Activated naive CD4-positive, alpha-beta T cell treated with anti-CD3 and anti-CD28 coated beads for 36 hours (primary cell): ENCODE results near the gene ARMS2. TPM values are rescaled to one million over a fixed set of nuclear protein-coding genes. Genes with fewer than 3 reads are reported as not detected.

Experiments used
- CTCF ChIA-PET: fragments of 350-600 bp; sonication (Branson Sonifier 250); formaldehyde crosslinking; loops from one replicate; lab custom pipeline; 2021; ENCODE audit warnings: antibody characterized with exemption; lab: Charles Lee
- DNase-seq: peaks from one replicate; pipeline ENCODE4 v3.0.0-alpha.2; 2020
- H3K27ac Mint-ChIP-seq: one replicate; pipeline ENCODE4 v1.8.0; 2021; ENCODE audit warnings: mild to moderate bottlenecking, mixed read lengths
- H3K27me3 Mint-ChIP-seq: one replicate; pipeline ENCODE4 v1.8.0; 2021; ENCODE audit warnings: low read depth, mixed read lengths
- H3K36me3 Mint-ChIP-seq: one replicate; pipeline ENCODE4 v1.8.0; 2021; ENCODE audit warnings: low read depth, mixed read lengths
- H3K4me1 Mint-ChIP-seq: one replicate; pipeline ENCODE4 v1.8.0; 2021; ENCODE audit warnings: low read depth, mixed read lengths
- H3K4me3 Mint-ChIP-seq: one replicate; pipeline ENCODE4 v1.8.0; 2021; ENCODE audit warnings: mild to moderate bottlenecking, moderate library complexity, mixed read lengths
- H3K9me3 Mint-ChIP-seq: one replicate; pipeline ENCODE4 v1.8.0; 2021; ENCODE audit warnings: mixed read lengths
- intact Hi-C: fragments of 100-400 bp; cut with micrococcal nuclease; formaldehyde crosslinking; loops from one replicate; pipeline ENCODE4 v1.15.1; 2023
- total RNA-seq, 2 experiments: library from RNA; stranded (reverse); gene quantifications; one replicate each; pipeline ENCODE4 v1.2.3, GENCODE V29; 2021

The ARMS2 gene
- total RNA-seq, 2 experiments from 2014 or later = not detected

DNA sequence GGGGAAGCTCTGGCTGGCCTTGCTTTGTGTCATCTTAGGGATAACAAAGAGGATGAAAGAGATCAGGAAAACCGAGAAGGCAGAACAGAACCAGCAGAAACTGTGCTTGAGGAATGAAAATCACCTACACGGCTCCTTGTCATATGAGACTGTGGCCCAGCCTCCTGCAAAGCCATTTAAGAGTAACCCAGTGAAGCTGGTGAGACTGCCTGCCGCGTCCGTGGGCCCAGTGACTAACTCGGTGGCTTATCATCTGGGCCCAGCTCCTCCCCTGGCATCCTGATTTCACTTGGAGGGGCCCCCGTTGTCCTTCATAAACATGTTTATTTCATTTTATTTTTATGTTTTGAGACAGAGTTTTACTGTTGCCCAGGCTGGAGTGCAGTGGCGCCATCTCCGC, 37.6 kb downstream of the ARMS2 start:
- Mint-ChIP-seq H3K4me3 (no peak overlapping the region), H3K9me3 (no peaks in the 10 kb centered on the region), H3K36me3 (no peaks in the 10 kb centered on the region), H3K27ac (no peak overlapping the region), H3K27me3 (no peaks in the 10 kb centered on the region), H3K4me1 (peaks cover 19% of the 10 kb centered on the region)
- intact Hi-C loops = no loop called here
- CTCF ChIA-PET = interaction anchor here (2.6 kb wide), 1 partner anchor 74 kb away, joined by 11 read pairs; no protein-coding TSS in a partner anchor
- DNase-seq = no peak

DNA sequence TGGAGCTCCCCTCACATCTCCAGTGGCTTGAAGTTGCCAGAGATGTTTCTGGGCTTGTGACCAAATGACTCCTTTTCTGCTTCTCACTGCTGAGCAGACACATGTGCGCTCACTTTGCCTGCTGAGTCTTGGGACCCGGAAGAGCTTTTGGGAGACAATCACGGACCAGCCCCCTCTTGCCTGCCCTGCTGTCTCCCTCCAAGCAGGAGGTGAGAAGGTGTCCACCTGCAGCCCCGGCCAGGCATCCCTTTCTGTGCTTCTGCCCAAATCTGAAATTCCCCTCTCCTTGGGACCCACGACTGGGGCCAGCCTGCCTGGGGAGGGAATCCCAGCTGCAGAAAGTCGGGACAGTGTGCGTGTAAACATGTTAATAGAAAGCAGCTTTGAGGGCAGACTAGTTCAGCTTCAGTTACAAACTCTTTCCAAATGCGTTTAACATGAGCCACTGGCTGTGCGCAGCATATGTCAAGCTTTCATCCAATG, 38.6 kb downstream of the ARMS2 start:
- H3K4me3 Mint-ChIP-seq = no peak overlapping the region
- no peak overlapping the region for H3K27ac Mint-ChIP-seq
- peaks cover 19% of the 10 kb centered on the region for H3K4me1 Mint-ChIP-seq
- CTCF ChIA-PET = interaction anchor here (0.6 kb wide), 1 partner anchor 626 kb away, joined by 5 read pairs; no protein-coding TSS in a partner anchor
- intact Hi-C loops = no loop called here
- no peak for DNase-seq
- no peaks in the 10 kb centered on the region for H3K27me3 Mint-ChIP-seq
- H3K36me3 Mint-ChIP-seq = no peaks in the 10 kb centered on the region
- no peaks in the 10 kb centered on the region for H3K9me3 Mint-ChIP-seq

GRCh38 chr10:122493761-122494160, 39.3 kb downstream of the ARMS2 start:
- intact Hi-C loops = no loop called here
- no peak overlapping the region for H3K27ac Mint-ChIP-seq
- peaks cover 19% of the 10 kb centered on the region for H3K4me1 Mint-ChIP-seq
- no peak overlapping the region for H3K4me3 Mint-ChIP-seq
- H3K27me3 Mint-ChIP-seq = no peaks in the 10 kb centered on the region
- no peak for DNase-seq
- no peaks in the 10 kb centered on the region for H3K9me3 Mint-ChIP-seq
- no peaks in the 10 kb centered on the region for H3K36me3 Mint-ChIP-seq
- CTCF ChIA-PET = interaction anchor here (0.6 kb wide), 1 partner anchor 627 kb away, joined by 5 read pairs; no protein-coding TSS in a partner anchor

- CTCF ChIA-PET = interaction anchor here (2.7 kb wide), 1 partner anchor 71 kb away, joined by 8 read pairs; no protein-coding TSS in a partner anchor
- Mint-ChIP-seq H3K27me3 (no peaks in the 10 kb centered on the region), H3K27ac (no peak overlapping the region), H3K4me3 (no peak overlapping the region), H3K9me3 (no peaks in the 10 kb centered on the region), H3K36me3 (no peaks in the 10 kb centered on the region), H3K4me1 (peaks cover 19% of the 10 kb centered on the region)
- no peak for DNase-seq
- intact Hi-C loops = no loop called here
These were observed 39.8 kb downstream of the ARMS2 start for GRCh38 chr10:122494173-122494820.

DNA sequence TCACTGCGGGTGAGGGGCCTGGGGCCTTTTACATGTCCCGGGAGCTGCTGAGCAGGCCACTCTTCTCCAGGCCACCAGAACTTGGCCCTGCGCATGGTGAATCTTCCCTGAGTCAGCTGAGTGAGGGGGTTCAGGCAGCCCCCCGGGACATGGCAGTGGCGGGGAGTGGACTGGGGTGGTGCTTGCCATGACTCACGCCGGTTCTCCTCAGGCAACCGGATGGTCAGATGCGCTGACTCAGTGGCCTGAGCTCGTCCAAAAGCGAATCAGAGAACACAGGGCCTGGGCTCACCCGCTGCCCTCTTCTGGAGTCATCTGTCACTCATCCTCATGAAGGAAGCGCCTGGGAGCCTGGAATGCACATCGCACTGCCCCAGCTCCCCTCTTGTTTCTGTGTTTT, 40.4 kb downstream of the ARMS2 start:
- intact Hi-C loops = no loop called here
- CTCF ChIA-PET = interaction anchor here (2.7 kb wide), 1 partner anchor 71 kb away, joined by 8 read pairs; no protein-coding TSS in a partner anchor
- H3K27ac Mint-ChIP-seq = no peak overlapping the region
- H3K27me3 Mint-ChIP-seq = no peaks in the 10 kb centered on the region
- H3K4me1 Mint-ChIP-seq = peaks cover 19% of the 10 kb centered on the region
- H3K9me3 Mint-ChIP-seq = no peaks in the 10 kb centered on the region
- DNase-seq = no peak
- no peak overlapping the region for H3K4me3 Mint-ChIP-seq
- H3K36me3 Mint-ChIP-seq = no peaks in the 10 kb centered on the region

- H3K4me3 Mint-ChIP-seq = no peak overlapping the region
- intact Hi-C loops = no loop called here
- H3K27ac Mint-ChIP-seq = no peak overlapping the region
- CTCF ChIA-PET = interaction anchor here (0.7 to 2.7 kb wide), 2 partner anchors 70 to 190 kb away, joined by 3 to 8 read pairs; no protein-coding TSS in a partner anchor
- peaks cover 19% of the 10 kb centered on the region for H3K4me1 Mint-ChIP-seq
- H3K36me3 Mint-ChIP-seq = no peaks in the 10 kb centered on the region
- no peaks in the 10 kb centered on the region for H3K9me3 Mint-ChIP-seq
- H3K27me3 Mint-ChIP-seq = no peaks in the 10 kb centered on the region
- DNase-seq = peak; percentile 11
These were observed 41.2 kb downstream of the ARMS2 start for GRCh38 chr10:122495406-122496340.

GRCh38 chr10:122497241-122497640, 42.8 kb downstream of the ARMS2 start:
- Mint-ChIP-seq H3K9me3 (no peaks in the 10 kb centered on the region), H3K36me3 (no peaks in the 10 kb centered on the region), H3K27ac (no peak overlapping the region), H3K4me3 (no peak overlapping the region), H3K27me3 (no peaks in the 10 kb centered on the region), H3K4me1 (peaks cover 13% of the 10 kb centered on the region)
- no peak for DNase-seq
- intact Hi-C loops = no loop called here
- CTCF ChIA-PET = interaction anchor here (1.1 to 2.7 kb wide), 2 partner anchors 67 to 68 kb away, joined by 3 to 8 read pairs; no protein-coding TSS in a partner anchor

GRCh38 chr10:122498521-122498920, 44.1 kb downstream of the ARMS2 start:
- Mint-ChIP-seq H3K9me3 (no peaks in the 10 kb centered on the region), H3K27me3 (no peaks in the 10 kb centered on the region), H3K27ac (no peak overlapping the region), H3K4me1 (peaks cover 13% of the 10 kb centered on the region), H3K4me3 (no peak overlapping the region), H3K36me3 (no peaks in the 10 kb centered on the region)
- CTCF ChIA-PET = interaction anchor here (1.1 kb wide), 1 partner anchor 65 kb away, joined by 3 read pairs; no protein-coding TSS in a partner anchor
- DNase-seq = no peak
- intact Hi-C loops = no loop called here

DNA sequence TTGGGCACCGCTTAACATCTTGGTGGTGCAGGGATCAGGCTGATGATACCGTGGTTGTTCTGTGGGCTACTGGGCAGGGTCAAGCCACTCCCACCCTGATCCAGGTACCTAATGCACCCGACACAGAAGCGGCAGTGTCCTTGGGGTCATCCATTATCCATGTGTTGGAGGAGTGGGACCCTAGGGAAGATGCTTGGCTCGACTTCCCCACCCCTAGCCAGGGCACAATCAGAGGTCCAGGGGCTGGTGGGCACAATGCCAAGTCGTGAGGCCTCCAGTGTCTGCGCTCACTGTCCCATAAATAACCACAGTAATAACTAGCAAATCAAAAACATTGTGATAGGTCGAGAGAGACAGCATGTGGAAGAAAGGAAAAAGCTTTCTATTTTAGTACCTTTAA, 44.6 kb downstream of the ARMS2 start:
- Mint-ChIP-seq H3K4me3 (no peak overlapping the region), H3K27me3 (no peaks in the 10 kb centered on the region), H3K27ac (no peak overlapping the region), H3K9me3 (no peaks in the 10 kb centered on the region), H3K36me3 (no peaks in the 10 kb centered on the region), H3K4me1 (peaks cover 13% of the 10 kb centered on the region)
- intact Hi-C loops = no loop called here
- CTCF ChIA-PET = no interaction called here
- DNase-seq = no peak

DNA sequence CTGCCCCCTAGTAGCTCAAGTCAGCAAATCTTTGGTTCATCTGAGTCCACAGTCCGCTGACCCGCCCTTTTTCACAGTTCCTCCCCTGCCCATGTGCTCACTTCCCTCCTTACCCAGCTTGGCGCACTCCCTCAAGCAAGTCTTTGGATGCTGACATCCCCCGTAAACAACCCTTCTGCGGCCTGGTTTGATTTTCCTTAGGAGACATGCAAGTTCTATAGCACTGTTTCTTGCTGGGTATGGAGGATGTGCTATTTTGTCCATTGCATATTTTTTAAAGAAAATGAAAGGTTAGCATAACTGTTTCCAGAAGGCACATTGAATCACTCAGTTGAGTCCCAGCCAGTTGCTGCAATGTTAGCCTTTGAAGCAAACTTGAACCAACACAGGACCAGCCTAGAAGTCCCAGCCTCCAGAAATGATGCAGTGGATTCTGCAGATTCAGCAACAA, 45.1 kb downstream of the ARMS2 start:
- no peaks in the 10 kb centered on the region for H3K9me3 Mint-ChIP-seq
- peaks cover 13% of the 10 kb centered on the region for H3K4me1 Mint-ChIP-seq
- no peaks in the 10 kb centered on the region for H3K27me3 Mint-ChIP-seq
- intact Hi-C loops = no loop called here
- H3K27ac Mint-ChIP-seq = no peak overlapping the region
- H3K36me3 Mint-ChIP-seq = no peaks in the 10 kb centered on the region
- CTCF ChIA-PET = no interaction called here
- H3K4me3 Mint-ChIP-seq = no peak overlapping the region
- no peak for DNase-seq

DNA sequence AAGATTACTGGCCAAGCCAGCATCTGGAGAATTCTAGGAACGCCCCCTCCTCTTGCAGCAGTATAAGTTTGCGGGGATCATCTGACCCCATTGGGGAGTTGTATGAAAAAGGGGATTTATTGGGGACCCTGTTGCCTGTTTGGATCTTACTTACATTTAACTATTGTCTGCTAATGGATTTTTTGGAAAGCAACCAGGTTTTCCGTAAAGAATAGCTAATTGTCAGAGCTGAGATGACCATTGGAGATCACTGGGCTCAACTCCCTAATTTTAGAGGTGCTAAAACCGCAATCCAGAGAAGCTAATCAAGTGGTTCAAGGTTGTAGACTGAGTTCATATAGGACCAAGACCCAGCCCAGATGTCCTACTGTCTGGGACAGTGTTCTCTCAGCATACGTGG, 45.7 kb downstream of the ARMS2 start:
- intact Hi-C loops = no loop called here
- H3K27ac Mint-ChIP-seq = no peak overlapping the region
- no peak overlapping the region for H3K4me3 Mint-ChIP-seq
- no peak for DNase-seq
- CTCF ChIA-PET = no interaction called here
- H3K36me3 Mint-ChIP-seq = no peaks in the 10 kb centered on the region
- no peaks in the 10 kb centered on the region for H3K9me3 Mint-ChIP-seq
- peaks cover 13% of the 10 kb centered on the region for H3K4me1 Mint-ChIP-seq
- H3K27me3 Mint-ChIP-seq = no peaks in the 10 kb centered on the region

DNA sequence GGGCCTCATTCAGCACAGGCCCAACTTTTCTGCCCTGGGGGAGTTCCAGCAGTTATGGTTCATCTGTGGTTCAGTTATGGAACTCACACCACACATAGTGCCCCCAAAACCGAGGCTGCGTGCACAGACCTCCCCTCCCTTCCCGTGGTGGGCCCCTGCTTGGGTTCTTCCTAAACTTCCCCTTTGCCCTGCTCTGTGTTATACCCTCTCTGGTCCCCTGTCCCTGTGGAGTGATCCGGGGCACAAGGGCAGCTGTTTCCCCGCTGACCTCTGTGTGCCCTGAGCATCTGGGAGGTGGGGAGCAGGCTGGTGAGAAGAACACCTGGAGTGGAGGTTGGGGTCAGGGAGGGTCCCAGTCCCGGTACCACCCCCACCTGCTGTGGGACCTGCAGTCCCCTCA, 46.3 kb downstream of the ARMS2 start:
- H3K27me3 Mint-ChIP-seq = no peaks in the 10 kb centered on the region
- H3K36me3 Mint-ChIP-seq = no peaks in the 10 kb centered on the region
- CTCF ChIA-PET = no interaction called here
- H3K27ac Mint-ChIP-seq = no peak overlapping the region
- no peaks in the 10 kb centered on the region for H3K9me3 Mint-ChIP-seq
- DNase-seq = no peak
- intact Hi-C loops = no loop called here
- H3K4me3 Mint-ChIP-seq = no peak overlapping the region
- H3K4me1 Mint-ChIP-seq = peaks cover 10% of the 10 kb centered on the region
